ENCODE results near the gene TAF13.

Gene TAF13

DNA sequence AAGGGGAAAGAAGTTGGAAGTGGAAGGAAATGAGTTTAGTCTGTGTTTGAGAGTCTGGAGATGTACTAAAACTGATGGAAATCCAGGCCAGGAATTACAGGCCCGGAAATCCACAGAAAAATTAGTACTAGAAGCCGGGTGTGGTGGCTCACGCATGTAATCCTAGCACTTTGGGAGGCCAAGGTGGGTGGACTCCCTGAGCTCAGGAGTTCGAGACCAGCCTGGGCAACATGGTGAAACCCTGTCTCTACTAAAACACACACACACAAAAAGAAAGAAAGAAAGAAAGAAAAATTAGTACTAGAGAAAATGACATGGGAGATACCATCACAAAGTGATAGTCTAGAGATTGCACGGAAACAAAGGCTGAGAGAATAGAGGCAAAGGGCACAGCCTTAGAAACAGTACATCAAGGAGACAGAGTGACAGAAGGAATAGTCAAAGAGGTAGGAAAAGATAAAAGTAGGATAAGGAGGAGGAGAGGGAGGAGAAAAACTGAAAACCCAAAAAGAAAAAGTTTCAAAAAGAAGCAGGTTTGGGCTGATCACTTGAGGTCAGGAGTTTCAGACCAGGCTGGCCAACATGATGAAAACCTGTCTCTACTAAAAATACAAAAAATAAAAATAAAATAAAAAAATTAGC is 4.8 kb upstream of the TAF13 start:
- POLR2A ChIA-PET, result no interaction called here
- Histone ChIP-seq H3K27ac (ENCODE audit: extremely low read depth, low read depth, low read length) (no peak overlapping the region), H3K36me3 (ENCODE audit: control insufficient read depth in 2 of 2, insufficient read depth in 1 of 2, low read length in 2 of 2) (no peaks in the 10 kb centered on the region), H3K4me3 (ENCODE audit: low read depth, low read length) (no peak overlapping the region), H3K9me3 (ENCODE audit: control insufficient read depth, insufficient read depth, low read depth, low read length) (no peaks in the 10 kb centered on the region), H3K4me1 (ENCODE audit: control insufficient read depth, insufficient read depth, low read length) (no peaks in the 10 kb centered on the region)
- CTCF ChIA-PET, result interaction anchor here (1.4 kb wide), 1 partner anchor 31 kb away, joined by 3 read pairs; no protein-coding TSS in a partner anchor
- TF ChIP-seq ZNF138 (tag by site-specific recombination; IDR thresholded peaks at IDR 0.05; ENCODE audit: borderline replicate concordance) (no peak), ZNF274 (IDR thresholded peaks at IDR 0.05; ENCODE audit: low read length) (no peak), ZNF274 (tag by site-specific recombination; IDR thresholded peaks at IDR 0.05; ENCODE audit: borderline replicate concordance) (no peak), ZNF548 (tag by site-specific recombination; IDR thresholded peaks at IDR 0.05) (no peak), ZNF223 (tag by site-specific recombination; IDR thresholded peaks at IDR 0.05) (no peak), SP2 (tag by site-specific recombination; IDR thresholded peaks at IDR 0.05) (no peak), EGR2 (tag by site-specific recombination; IDR thresholded peaks at IDR 0.05; ENCODE audit: low read depth) (no peak), ZNF302 (tag by site-specific recombination; IDR thresholded peaks at IDR 0.05; ENCODE audit: low read depth) (no peak), ZNF473 (tag by site-specific recombination; IDR thresholded peaks at IDR 0.05) (no peak), ZNF10 (tag by site-specific recombination; IDR thresholded peaks at IDR 0.05) (no peak), ZNF768 (tag by site-specific recombination; IDR thresholded peaks at IDR 0.05) (no peak)
- TF ChIP-seq, protein P1, sequence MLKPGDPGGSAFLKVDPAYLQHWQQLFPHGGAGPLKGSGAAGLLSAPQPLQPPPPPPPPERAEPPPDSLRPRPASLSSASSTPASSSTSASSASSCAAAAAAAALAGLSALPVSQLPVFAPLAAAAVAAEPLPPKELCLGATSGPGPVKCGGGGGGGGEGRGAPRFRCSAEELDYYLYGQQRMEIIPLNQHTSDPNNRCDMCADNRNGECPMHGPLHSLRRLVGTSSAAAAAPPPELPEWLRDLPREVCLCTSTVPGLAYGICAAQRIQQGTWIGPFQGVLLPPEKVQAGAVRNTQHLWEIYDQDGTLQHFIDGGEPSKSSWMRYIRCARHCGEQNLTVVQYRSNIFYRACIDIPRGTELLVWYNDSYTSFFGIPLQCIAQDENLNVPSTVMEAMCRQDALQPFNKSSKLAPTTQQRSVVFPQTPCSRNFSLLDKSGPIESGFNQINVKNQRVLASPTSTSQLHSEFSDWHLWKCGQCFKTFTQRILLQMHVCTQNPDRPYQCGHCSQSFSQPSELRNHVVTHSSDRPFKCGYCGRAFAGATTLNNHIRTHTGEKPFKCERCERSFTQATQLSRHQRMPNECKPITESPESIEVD (tag by site-specific recombination; IDR thresholded peaks at IDR 0.05), result no peak
- TF ChIP-seq, protein P2, sequence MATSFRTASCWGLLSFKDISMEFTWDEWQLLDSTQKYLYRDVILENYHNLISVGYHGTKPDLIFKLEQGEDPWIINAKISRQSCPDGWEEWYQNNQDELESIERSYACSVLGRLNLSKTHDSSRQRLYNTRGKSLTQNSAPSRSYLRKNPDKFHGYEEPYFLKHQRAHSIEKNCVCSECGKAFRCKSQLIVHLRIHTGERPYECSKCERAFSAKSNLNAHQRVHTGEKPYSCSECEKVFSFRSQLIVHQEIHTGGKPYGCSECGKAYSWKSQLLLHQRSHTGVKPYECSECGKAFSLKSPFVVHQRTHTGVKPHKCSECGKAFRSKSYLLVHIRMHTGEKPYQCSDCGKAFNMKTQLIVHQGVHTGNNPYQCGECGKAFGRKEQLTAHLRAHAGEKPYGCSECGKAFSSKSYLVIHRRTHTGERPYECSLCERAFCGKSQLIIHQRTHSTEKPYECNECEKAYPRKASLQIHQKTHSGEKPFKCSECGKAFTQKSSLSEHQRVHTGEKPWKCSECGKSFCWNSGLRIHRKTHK (tag by site-specific recombination; IDR thresholded peaks at IDR 0.05), result no peak
- TF ChIP-seq, protein P3, sequence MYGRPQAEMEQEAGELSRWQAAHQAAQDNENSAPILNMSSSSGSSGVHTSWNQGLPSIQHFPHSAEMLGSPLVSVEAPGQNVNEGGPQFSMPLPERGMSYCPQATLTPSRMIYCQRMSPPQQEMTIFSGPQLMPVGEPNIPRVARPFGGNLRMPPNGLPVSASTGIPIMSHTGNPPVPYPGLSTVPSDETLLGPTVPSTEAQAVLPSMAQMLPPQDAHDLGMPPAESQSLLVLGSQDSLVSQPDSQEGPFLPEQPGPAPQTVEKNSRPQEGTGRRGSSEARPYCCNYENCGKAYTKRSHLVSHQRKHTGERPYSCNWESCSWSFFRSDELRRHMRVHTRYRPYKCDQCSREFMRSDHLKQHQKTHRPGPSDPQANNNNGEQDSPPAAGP (tag by site-specific recombination; IDR thresholded peaks at IDR 0.05), result no peak

DNA sequence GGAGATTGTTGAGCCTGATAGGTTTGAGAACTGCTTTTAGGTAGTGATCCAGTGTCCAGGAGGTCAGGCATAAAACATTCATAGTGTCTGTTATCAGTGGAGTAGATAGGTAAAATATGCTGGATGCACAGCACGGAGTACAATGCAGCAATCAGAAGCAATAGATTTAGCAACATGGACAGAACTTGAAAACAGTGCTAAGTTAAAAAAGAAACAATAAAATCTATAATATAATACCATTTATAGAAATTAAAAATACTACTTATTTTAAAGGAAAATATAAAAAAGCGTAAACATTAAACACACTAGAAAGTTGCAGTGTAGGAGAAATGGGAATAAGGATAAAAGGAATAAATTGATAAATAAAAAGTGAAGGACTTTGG is 3.4 kb upstream of the TAF13 start:
- Histone ChIP-seq H3K9me3 (ENCODE audit: control insufficient read depth, insufficient read depth, low read depth, low read length) (no peaks in the 10 kb centered on the region), H3K4me1 (ENCODE audit: control insufficient read depth, insufficient read depth, low read length) (no peaks in the 10 kb centered on the region), H3K27ac (ENCODE audit: extremely low read depth, low read depth, low read length) (no peak overlapping the region), H3K4me3 (ENCODE audit: low read depth, low read length) (no peak overlapping the region), H3K36me3 (ENCODE audit: control insufficient read depth in 2 of 2, insufficient read depth in 1 of 2, low read length in 2 of 2) (no peaks in the 10 kb centered on the region)
- ChIA-PET POLR2A (no interaction called here), CTCF (interaction anchor here (1.4 kb wide), 1 partner anchor 32 kb away, joined by 3 read pairs; no protein-coding TSS in a partner anchor)
- TF ChIP-seq ZNF175 (tag by site-specific recombination; IDR thresholded peaks at IDR 0.05), result no peak
- no peak for TF ChIP-seq ZNF341 (tag by site-specific recombination; IDR thresholded peaks at IDR 0.05; ENCODE audit: low read depth)
- TF ChIP-seq ZXDB (tag by site-specific recombination; IDR thresholded peaks at IDR 0.05), result no peak
- no peak for TF ChIP-seq ZNF2 (tag by site-specific recombination; IDR thresholded peaks at IDR 0.05)
- TF ChIP-seq, protein P4, sequence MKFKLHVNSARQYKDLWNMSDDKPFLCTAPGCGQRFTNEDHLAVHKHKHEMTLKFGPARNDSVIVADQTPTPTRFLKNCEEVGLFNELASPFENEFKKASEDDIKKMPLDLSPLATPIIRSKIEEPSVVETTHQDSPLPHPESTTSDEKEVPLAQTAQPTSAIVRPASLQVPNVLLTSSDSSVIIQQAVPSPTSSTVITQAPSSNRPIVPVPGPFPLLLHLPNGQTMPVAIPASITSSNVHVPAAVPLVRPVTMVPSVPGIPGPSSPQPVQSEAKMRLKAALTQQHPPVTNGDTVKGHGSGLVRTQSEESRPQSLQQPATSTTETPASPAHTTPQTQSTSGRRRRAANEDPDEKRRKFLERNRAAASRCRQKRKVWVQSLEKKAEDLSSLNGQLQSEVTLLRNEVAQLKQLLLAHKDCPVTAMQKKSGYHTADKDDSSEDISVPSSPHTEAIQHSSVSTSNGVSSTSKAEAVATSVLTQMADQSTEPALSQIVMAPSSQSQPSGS (tag by site-specific recombination; IDR thresholded peaks at IDR 0.05; ENCODE audit: low read depth), result no peak
- no peak for TF ChIP-seq PRDM1 (tag by site-specific recombination; IDR thresholded peaks at IDR 0.05)
- TF ChIP-seq ZNF266 (tag by site-specific recombination; IDR thresholded peaks at IDR 0.05; ENCODE audit: low read depth), result no peak
- TF ChIP-seq ZBTB7A (tag by site-specific recombination; IDR thresholded peaks at IDR 0.05; ENCODE audit: low read depth), result no peak
- TF ChIP-seq, protein P5, sequence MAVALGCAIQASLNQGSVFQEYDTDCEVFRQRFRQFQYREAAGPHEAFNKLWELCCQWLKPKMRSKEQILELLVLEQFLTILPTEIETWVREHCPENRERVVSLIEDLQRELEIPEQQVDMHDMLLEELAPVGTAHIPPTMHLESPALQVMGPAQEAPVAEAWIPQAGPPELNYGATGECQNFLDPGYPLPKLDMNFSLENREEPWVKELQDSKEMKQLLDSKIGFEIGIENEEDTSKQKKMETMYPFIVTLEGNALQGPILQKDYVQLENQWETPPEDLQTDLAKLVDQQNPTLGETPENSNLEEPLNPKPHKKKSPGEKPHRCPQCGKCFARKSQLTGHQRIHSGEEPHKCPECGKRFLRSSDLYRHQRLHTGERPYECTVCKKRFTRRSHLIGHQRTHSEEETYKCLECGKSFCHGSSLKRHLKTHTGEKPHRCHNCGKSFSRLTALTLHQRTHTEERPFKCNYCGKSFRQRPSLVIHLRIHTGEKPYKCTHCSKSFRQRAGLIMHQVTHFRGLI (tag by site-specific recombination; IDR thresholded peaks at IDR 0.05), result no peak
